NT2/D1 (cell line): ENCODE measurements around the gene ERBB4.

Experiments used
- YY1 ChIP-seq: IDR thresholded peaks from 2 replicates; pipeline ENCODE4 v1.6.1; 2011; ENCODE audit not compliant: insufficient read length, insufficient read depth
- ZNF274 ChIP-seq: IDR thresholded peaks from 2 replicates; pipeline ENCODE4 v1.6.1; 2011; ENCODE audit warnings: mild to moderate bottlenecking, low read depth, low read length

DNA sequence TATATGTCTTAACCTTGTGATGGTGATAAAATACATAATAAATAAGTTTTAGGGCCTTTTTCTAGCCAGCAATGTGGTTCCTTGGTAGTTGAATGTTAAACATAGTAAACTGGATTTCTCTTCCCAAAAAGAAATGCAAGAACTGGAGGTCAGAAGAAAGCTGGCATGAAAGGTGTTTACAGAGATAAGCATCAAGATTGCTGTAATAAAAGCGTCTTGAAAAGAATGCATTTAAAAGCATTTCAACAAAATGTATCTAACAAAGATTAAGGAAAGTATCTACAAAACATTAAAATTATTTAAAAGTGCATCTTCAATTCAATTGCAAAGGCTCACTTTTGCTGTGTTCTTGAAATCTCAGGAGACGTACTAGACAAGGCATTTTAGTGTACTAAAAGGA lies 419.0 kb downstream of the ERBB4 start:
- TF ChIP-seq YY1 (no peak), ZNF274 (no peak)
